Measurements from ENCODE around the gene PAM. TPM values are rescaled to one million over a fixed set of nuclear protein-coding genes. Genes with fewer than 3 reads are reported as not detected.

Gene PAM
- polyA plus RNA-seq, 1 donor from 2014 or later: 363 TPM

GRCh38 chr5:102922111-102922720 lies 167.1 kb downstream of the PAM start:
- Histone ChIP-seq H3K27me3 (ENCODE audit: insufficient read depth, low read depth, low read length) (no peaks in the 10 kb centered on the region), H3K9me2 (ENCODE audit: insufficient read depth, low read length) (no peaks in the 10 kb centered on the region), H3K79me2 (replicated peaks; ENCODE audit: insufficient read depth, low read length) (no peaks in the 10 kb centered on the region), H2AFZ (ENCODE audit: low read depth, low read length) (no peak overlapping the region), H3K4me3 (ENCODE audit: low read length) (no peak overlapping the region), H3K9me3 (ENCODE audit: low read length) (no peaks in the 10 kb centered on the region), H3K9ac (ENCODE audit: low read length) (no peak overlapping the region), H3F3A (ENCODE audit: insufficient read depth, low read length, poor library complexity, severe bottlenecking) (no peaks in the 10 kb centered on the region), H4K20me1 (ENCODE audit: insufficient read depth) (no peaks in the 10 kb centered on the region), H3K36me3 (ENCODE audit: insufficient read depth, low read length) (peaks cover 6% of the 10 kb centered on the region), H3K27ac (ENCODE audit: low read length) (no peak overlapping the region), H3K4me2 (ENCODE audit: low read length) (no peak overlapping the region)
- TF ChIP-seq EP300 (conservative IDR thresholded peaks at IDR 0.05; ENCODE audit: poor library complexity, severe bottlenecking) (no peak), TAF1 (IDR thresholded peaks at IDR 0.05; ENCODE audit: low read depth) (no peak), SMC3 (conservative IDR thresholded peaks at IDR 0.05; ENCODE audit: poor library complexity) (no peak), MXI1 (conservative IDR thresholded peaks at IDR 0.05; ENCODE audit: poor library complexity, severe bottlenecking) (no peak), POLR2AphosphoS5 (IDR thresholded peaks at IDR 0.05) (no peak), EZH2 (IDR thresholded peaks at IDR 0.05; ENCODE audit: borderline replicate concordance, insufficient read depth, low read length, poor library complexity, severe bottlenecking) (no peak)
- TF ChIP-seq, protein P1, sequence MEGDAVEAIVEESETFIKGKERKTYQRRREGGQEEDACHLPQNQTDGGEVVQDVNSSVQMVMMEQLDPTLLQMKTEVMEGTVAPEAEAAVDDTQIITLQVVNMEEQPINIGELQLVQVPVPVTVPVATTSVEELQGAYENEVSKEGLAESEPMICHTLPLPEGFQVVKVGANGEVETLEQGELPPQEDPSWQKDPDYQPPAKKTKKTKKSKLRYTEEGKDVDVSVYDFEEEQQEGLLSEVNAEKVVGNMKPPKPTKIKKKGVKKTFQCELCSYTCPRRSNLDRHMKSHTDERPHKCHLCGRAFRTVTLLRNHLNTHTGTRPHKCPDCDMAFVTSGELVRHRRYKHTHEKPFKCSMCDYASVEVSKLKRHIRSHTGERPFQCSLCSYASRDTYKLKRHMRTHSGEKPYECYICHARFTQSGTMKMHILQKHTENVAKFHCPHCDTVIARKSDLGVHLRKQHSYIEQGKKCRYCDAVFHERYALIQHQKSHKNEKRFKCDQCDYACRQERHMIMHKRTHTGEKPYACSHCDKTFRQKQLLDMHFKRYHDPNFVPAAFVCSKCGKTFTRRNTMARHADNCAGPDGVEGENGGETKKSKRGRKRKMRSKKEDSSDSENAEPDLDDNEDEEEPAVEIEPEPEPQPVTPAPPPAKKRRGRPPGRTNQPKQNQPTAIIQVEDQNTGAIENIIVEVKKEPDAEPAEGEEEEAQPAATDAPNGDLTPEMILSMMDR (IDR thresholded peaks at IDR 0.05; ENCODE audit: poor library complexity, severe bottlenecking): no peak

DNA sequence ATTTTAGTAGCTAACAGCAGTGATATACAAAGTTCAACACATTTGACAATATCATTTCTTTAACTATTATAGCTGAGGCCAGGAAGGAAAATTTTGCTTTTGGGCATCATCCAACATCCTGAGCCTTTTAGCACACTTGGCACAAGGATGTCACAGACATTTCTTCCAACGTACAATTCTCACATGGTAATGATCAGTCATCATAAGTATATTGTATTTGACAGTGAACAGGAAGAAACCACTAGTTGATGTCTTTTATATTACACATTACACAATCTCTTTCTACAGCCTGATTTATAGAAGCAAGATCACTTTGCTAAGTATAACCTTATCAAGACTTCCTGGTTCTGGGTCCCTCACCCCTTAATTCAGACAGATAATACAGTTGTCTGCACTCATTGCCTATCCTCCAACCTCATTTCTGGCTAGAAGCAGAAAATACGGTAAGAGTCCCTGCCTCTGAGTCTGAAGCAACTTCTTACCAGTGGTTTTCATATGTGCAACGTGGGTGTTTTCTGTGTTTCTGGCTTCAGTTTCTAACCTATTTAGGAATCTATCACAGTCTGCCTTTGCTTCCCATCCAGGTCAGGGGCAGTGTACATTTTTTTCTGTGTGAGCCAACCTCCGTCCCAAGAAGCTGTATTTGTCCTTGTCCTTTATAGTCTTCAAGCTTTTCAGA lies 167.8 kb downstream of the PAM start:
- no peaks in the 10 kb centered on the region for H3K79me2 ChIP-seq (replicated peaks; ENCODE audit: insufficient read depth, low read length)
- no peak overlapping the region for H2AFZ ChIP-seq (ENCODE audit: low read depth, low read length)
- no peak overlapping the region for H3K27ac ChIP-seq (ENCODE audit: low read length)
- no peak overlapping the region for H3K4me3 ChIP-seq (ENCODE audit: low read length)
- no peaks in the 10 kb centered on the region for H4K20me1 ChIP-seq (ENCODE audit: insufficient read depth)
- TF ChIP-seq MXI1 (conservative IDR thresholded peaks at IDR 0.05; ENCODE audit: poor library complexity, severe bottlenecking) (no peak), EZH2 (IDR thresholded peaks at IDR 0.05; ENCODE audit: borderline replicate concordance, insufficient read depth, low read length, poor library complexity, severe bottlenecking) (no peak), TAF1 (IDR thresholded peaks at IDR 0.05; ENCODE audit: low read depth) (no peak), RAD21 (conservative IDR thresholded peaks at IDR 0.05) (no peak), POLR2AphosphoS5 (IDR thresholded peaks at IDR 0.05) (no peak), EP300 (conservative IDR thresholded peaks at IDR 0.05; ENCODE audit: poor library complexity, severe bottlenecking) (no peak), SMC3 (conservative IDR thresholded peaks at IDR 0.05; ENCODE audit: poor library complexity) (no peak)
- TF ChIP-seq, protein P1 (IDR thresholded peaks at IDR 0.05; ENCODE audit: poor library complexity, severe bottlenecking): no peak
- TF ChIP-seq, protein P2, sequence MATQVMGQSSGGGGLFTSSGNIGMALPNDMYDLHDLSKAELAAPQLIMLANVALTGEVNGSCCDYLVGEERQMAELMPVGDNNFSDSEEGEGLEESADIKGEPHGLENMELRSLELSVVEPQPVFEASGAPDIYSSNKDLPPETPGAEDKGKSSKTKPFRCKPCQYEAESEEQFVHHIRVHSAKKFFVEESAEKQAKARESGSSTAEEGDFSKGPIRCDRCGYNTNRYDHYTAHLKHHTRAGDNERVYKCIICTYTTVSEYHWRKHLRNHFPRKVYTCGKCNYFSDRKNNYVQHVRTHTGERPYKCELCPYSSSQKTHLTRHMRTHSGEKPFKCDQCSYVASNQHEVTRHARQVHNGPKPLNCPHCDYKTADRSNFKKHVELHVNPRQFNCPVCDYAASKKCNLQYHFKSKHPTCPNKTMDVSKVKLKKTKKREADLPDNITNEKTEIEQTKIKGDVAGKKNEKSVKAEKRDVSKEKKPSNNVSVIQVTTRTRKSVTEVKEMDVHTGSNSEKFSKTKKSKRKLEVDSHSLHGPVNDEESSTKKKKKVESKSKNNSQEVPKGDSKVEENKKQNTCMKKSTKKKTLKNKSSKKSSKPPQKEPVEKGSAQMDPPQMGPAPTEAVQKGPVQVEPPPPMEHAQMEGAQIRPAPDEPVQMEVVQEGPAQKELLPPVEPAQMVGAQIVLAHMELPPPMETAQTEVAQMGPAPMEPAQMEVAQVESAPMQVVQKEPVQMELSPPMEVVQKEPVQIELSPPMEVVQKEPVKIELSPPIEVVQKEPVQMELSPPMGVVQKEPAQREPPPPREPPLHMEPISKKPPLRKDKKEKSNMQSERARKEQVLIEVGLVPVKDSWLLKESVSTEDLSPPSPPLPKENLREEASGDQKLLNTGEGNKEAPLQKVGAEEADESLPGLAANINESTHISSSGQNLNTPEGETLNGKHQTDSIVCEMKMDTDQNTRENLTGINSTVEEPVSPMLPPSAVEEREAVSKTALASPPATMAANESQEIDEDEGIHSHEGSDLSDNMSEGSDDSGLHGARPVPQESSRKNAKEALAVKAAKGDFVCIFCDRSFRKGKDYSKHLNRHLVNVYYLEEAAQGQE (IDR thresholded peaks at IDR 0.05; ENCODE audit: borderline replicate concordance): no peak
- H3F3A ChIP-seq (ENCODE audit: insufficient read depth, low read length, poor library complexity, severe bottlenecking): no peaks in the 10 kb centered on the region
- peaks cover 7% of the 10 kb centered on the region for H3K36me3 ChIP-seq (ENCODE audit: insufficient read depth, low read length)
- H3K4me2 ChIP-seq (ENCODE audit: low read length): no peak overlapping the region
- no peak overlapping the region for H3K9ac ChIP-seq (ENCODE audit: low read length)
- no peaks in the 10 kb centered on the region for H3K9me3 ChIP-seq (ENCODE audit: low read length)
- H3K27me3 ChIP-seq (ENCODE audit: insufficient read depth, low read depth, low read length): no peaks in the 10 kb centered on the region
- no peaks in the 10 kb centered on the region for H3K9me2 ChIP-seq (ENCODE audit: insufficient read depth, low read length)

All from neural cell (in vitro differentiated cells).